ENCODE results near the gene NUBPL.

The NUBPL gene

DNA sequence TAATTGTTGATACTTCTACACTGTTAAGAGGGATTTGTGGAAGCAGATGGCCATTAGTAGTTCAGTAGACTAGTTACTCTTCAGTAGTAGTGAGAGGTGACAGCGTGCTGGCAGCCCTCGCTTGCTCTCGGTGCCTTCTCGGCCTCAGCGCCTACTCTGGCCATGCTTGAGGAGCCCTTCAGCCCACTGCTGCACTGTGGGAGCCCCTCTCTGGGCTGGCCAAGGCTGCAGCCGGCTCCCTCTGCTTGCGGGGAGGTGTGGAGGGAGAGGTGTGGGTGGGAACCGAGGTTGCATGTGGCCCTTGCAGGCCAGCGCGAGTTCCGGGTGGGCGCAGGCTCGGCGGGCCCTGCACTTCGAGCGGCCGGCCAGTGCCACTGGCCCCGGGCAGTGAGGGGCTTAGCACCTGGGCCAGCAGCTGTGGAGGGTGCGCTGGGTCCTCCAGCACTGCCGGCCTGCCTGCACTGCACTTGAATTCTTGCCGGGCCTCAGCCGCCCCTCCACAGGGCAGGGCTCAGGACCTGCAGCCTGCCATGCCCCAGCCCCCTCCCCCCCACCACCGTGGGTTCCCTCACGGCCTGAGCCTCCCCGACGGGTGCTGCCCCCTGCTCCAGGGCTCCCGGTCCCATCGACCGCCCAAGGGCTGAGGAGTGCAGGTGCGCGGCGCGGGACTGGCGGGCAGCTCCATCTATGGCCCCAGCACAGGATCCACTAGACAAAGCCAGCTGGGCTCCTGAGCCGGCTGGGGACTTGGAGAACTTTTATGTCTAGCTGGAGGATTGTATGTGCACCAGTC is 139.3 kb downstream of the NUBPL start:
- TF ChIP-seq, protein P1, sequence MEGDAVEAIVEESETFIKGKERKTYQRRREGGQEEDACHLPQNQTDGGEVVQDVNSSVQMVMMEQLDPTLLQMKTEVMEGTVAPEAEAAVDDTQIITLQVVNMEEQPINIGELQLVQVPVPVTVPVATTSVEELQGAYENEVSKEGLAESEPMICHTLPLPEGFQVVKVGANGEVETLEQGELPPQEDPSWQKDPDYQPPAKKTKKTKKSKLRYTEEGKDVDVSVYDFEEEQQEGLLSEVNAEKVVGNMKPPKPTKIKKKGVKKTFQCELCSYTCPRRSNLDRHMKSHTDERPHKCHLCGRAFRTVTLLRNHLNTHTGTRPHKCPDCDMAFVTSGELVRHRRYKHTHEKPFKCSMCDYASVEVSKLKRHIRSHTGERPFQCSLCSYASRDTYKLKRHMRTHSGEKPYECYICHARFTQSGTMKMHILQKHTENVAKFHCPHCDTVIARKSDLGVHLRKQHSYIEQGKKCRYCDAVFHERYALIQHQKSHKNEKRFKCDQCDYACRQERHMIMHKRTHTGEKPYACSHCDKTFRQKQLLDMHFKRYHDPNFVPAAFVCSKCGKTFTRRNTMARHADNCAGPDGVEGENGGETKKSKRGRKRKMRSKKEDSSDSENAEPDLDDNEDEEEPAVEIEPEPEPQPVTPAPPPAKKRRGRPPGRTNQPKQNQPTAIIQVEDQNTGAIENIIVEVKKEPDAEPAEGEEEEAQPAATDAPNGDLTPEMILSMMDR (IDR thresholded peaks at IDR 0.05), result no peak

DNA sequence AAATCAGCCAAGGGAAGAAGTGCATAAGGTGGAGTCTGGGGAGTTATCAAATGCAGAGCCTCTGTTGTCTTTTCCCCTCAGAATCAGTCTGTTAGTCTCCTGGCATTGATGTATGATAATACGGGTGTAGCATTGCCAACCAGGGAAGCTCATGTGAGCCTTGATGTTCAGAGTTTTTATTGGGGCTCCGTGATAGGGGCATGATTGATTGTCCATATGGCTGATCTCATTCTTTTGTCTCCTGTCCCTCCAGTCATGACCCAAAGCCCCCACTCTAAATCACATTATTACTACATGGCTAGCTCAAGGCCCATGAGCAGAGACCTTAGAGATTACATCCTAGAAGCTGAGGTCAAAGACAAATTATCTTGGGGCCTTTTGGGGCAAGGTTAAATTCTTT is 140.9 kb downstream of the NUBPL start:
- TF ChIP-seq, protein P1 (IDR thresholded peaks at IDR 0.05), result no peak

DNA sequence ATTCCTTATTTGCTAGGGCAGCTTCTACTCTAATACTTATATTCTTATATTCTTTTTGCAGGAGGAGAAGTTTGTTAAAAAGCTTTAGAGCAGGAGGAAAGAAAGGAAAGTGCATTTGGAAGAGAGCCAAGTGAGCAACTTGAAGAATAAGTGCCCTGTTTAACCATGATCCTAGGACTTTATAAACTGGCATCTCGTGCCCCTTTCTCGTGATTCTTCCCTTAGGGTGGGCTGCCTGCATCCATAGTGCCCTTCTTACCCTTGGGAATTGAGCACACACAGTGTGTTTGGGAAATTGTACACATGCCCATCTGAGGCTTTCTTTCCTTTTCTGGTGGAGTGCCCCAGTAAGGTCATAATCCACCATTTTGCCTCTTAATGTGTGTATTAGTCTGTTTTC is 141.9 kb downstream of the NUBPL start:
- TF ChIP-seq, protein P1 (IDR thresholded peaks at IDR 0.05), result no peak

DNA sequence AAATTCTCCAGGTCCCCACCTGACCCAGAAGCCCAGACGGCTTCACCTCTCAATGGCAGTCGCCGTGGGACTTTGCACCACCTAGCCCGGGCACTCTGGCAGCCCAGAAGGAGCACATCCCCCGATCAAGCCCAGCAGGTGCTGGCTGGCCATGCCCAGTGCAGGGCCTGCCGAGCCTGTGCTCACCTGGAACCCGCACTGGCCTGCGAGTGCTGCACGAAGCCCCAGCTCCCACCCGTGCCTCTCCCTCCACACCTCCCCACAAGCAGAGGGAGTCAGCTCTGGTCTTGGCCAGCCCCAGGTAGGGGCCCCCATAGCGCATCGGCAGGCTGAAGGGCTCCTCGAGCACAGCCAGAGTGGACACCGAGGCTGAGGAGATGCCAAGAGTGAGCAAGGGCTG is 144.5 kb downstream of the NUBPL start:
- TF ChIP-seq, protein P1 (IDR thresholded peaks at IDR 0.05), result no peak

DNA sequence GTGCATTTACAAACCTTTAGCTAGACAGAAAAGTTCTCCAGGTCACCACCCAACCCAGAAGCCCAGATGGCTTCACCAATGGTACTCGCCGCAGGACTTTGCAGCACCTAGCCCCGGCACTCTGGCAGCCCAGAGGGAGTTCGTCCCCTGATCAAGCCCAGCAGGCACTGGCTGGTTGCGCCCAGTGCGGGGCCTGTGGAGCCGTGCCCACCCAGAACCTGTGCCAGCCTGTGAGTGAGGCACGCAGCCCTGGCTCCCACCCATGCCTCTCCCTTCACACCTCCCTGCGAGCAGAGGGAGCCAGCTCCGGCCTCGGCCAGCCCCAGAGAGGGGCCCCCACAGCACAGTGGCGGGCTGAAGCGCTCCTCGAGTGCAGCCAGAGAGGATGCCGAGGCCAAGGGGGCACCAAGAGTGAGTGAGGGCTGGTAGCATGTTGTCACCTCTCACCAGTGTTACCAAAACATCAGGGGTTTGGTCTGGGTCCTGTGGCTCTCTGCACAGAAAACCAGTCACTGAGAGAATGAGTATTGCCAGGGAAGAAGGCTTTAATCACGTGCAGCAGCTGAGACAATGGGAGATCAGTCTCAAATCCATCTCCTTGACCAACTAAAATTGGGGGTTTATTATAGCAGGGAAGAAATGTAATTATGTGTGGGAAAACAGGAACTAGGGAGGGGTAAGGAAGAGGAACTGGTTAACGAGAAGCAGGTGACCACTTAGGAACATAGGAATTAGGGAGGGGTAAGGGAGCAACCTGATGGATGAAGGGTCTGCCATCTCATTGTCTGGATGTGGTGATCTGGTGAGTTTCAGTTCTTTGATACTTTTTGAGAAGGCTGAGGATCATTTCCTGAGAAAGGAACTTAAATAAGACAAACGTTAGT is 151.3 kb downstream of the NUBPL start:
- TF ChIP-seq, protein P1 (IDR thresholded peaks at IDR 0.05), result no peak

DNA sequence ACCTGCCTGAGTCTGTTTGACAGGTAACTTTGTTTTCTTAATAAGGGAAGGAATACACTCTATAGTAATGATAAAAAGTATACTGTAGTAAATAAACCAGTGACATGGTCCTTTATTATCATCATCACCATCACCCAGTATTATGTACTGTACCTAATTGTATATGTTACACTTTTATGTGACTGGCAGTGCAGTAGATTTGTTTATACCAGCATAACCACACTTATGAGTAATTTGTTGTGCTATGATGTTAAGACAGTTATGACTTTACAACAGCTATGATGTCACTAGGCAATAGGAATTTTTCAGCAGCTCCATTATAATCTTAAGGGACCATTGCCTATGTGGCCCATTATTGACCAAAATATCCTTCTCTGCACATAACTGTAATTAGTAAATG is 155.0 kb downstream of the NUBPL start:
- TF ChIP-seq, protein P1 (IDR thresholded peaks at IDR 0.05), result no peak

DNA sequence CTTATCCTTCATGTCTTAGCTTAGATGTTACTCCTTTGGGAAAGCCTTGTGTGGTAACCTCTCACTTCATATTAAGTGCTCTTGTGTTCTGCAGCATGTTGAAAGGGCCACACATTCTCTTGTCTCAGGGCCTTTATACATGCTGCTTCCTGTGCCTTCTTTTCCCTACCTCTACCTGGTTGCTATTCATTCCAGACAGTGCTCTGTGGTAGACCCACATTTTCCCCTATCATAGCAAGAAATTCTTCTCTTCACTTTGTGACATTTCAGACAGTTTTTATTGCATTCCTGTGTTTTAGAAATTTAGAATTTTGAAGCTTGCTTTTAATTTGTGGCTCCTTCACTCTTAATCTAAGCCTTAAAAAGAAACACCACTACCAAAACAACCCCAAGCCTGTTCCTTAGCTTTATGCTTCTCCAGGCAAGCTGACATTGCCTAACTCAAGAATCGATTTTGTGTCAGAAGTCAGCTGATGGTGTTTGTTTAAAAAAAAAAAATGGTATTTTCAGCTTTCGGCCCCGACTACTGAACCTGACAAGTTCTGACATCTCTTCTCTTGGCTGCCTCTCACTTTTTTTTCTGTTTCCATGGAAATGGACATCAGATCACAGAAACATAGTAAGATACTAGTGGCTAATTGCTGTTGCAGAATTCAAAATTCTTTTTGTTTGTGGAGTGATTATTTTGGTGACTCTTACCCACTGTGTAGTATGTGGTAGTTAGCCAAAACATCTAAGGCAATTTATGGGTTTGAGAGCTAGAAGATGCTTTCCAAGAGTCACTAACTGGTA is 156.3 kb downstream of the NUBPL start:
- TF ChIP-seq, protein P1 (IDR thresholded peaks at IDR 0.05), result no peak
